OCI-LY7 (cell line): ENCODE measurements around the gene RPL26. TPM values are rescaled to one million over a fixed set of nuclear protein-coding genes. Genes with fewer than 3 reads are reported as not detected.
"Not testable (repeated sequence)": the region's sequence is repeated elsewhere in the genome, so short reads cannot be mapped to it uniquely, and the experiment has no call there.

Source experiments
- BruUV-seq: library from RNA; stranded (reverse); fragments of 400-500 nt; replicated peaks from 2 replicates; lab custom pipeline; 2021; lab: Mats Ljungman, UMichigan
- CTCF ChIA-PET: fragments of 300-600 bp; sonication (Branson Sonifier 250); formaldehyde crosslinking; loops from one replicate; lab custom pipeline; 2022; ENCODE audit warnings: antibody characterized with exemption; ENCODE audit not compliant: unreplicated experiment; lab: Charles Lee
- POLR2A ChIA-PET: fragments of 300-600 bp; sonication (Branson Sonifier 250); formaldehyde crosslinking; loops from one replicate; lab custom pipeline; 2022; ENCODE audit warnings: antibody characterized with exemption; lab: Charles Lee
- DNase-seq: peaks from one replicate; pipeline ENCODE4 v3.0.0-alpha.2; 2015; ENCODE audit warnings: low spot score
- H2AFZ ChIP-seq: fragments of 200-600 bp; sonication (generic), shearing (Covaris generic); 2 replicates; pipeline ENCODE4 v1.6.1; 2014; ENCODE audit warnings: mild to moderate bottlenecking, antibody characterized with exemption, low read length, moderate library complexity
- H3K27ac ChIP-seq: fragments of 200-600 bp; sonication (generic); 2 replicates; pipeline ENCODE4 v1.5.1; 2014; ENCODE audit warnings: mixed run types, low read depth, mild to moderate bottlenecking, moderate library complexity, low read length, inconsistent platforms; ENCODE audit not compliant: poor library complexity, severe bottlenecking
- H3K36me3 ChIP-seq: fragments of 200-600 bp; sonication (generic); 2 replicates; pipeline ENCODE4 v1.6.1; 2014; ENCODE audit warnings: mild to moderate bottlenecking, antibody characterized with exemption, low read length, moderate library complexity, mixed read lengths; ENCODE audit not compliant: insufficient read depth
- H3K4me1 ChIP-seq: fragments of 200-600 bp; sonication (generic); 2 replicates; pipeline ENCODE4 v1.5.1; 2014; ENCODE audit warnings: mild to moderate bottlenecking, low read length; ENCODE audit not compliant: insufficient read depth, poor library complexity, severe bottlenecking
- H3K4me2 ChIP-seq: fragments of 200-600 bp; sonication (generic); 2 replicates; pipeline ENCODE4 v1.6.1; 2014; ENCODE audit warnings: mild to moderate bottlenecking, low read length
- H3K4me3 ChIP-seq: fragments of 200-600 bp; sonication (generic); 2 replicates; pipeline ENCODE4 v1.5.1; 2014; ENCODE audit warnings: mild to moderate bottlenecking, low read depth, low read length; ENCODE audit not compliant: poor library complexity, severe bottlenecking
- H3K79me2 ChIP-seq: fragments of 200-600 bp; sonication (generic); 2 replicates; pipeline ENCODE4 v1.6.1; 2016; ENCODE audit warnings: low read depth, mild to moderate bottlenecking, low read length, moderate library complexity, mixed read lengths; ENCODE audit not compliant: insufficient read depth
- H3K9me2 ChIP-seq: fragments of 200-600 bp; sonication (generic); 2 replicates; pipeline ENCODE4 v1.6.1; 2016; ENCODE audit warnings: mild to moderate bottlenecking, low read length, mixed read lengths; ENCODE audit not compliant: insufficient read depth
- H3K9me3 ChIP-seq: fragments of 200-600 bp; sonication (generic); 2 replicates; pipeline ENCODE4 v1.6.1; 2014; ENCODE audit warnings: mild to moderate bottlenecking, mixed run types, low read length, mixed read lengths
- H4K20me1 ChIP-seq: fragments of 200-600 bp; sonication (generic); 2 replicates; pipeline ENCODE4 v1.6.1; 2014; ENCODE audit warnings: mild to moderate bottlenecking, antibody characterized with exemption, low read length, moderate library complexity, mixed read lengths; ENCODE audit not compliant: insufficient read depth
- EZH2phosphoT487 ChIP-seq: fragments of 200-600 bp; sonication (generic); IDR thresholded peaks from 2 replicates; pipeline ENCODE4 v1.6.1; 2018; ENCODE audit warnings: low read depth, borderline replicate concordance, mild to moderate bottlenecking, mixed run types, antibody characterized with exemption, low read length, moderate library complexity, mixed read lengths
- intact Hi-C: fragments of 100-400 bp; cut with micrococcal nuclease; formaldehyde crosslinking; loops from one replicate; pipeline ENCODE4 v1.10.0; 2022; ENCODE audit not compliant: unreplicated experiment
- total RNA-seq, 2 experiments: library from RNA; depleted of rRNA in 1 of 2; stranded (reverse); fragments of >200 nt in 1 of 2; shearing (Covaris generic) in 1 of 2; gene quantifications; 2 replicates each; pipeline ENCODE4 v1.2.3, GENCODE V29; 2014 to 2022
- TF ChIP-seq, protein P1 (sequence below): fragments of 200-600 bp; sonication (generic); conservative IDR thresholded peaks from 2 replicates; pipeline ENCODE4 v1.5.1; 2014; ENCODE audit warnings: mild to moderate bottlenecking, antibody characterized with exemption, low read length, moderate library complexity, mixed read lengths

Gene RPL26
- total RNA-seq, 2 experiments from 2014 or later: 3,139 to 4,013 TPM

GRCh38 chr17:8375738-8376259, 7.2 kb downstream of the RPL26 start:
- intact Hi-C loops: loop anchor here (5.0 kb wide), 1 partner anchor 688 kb away; the partner anchor contains the start of genes TP53 and WRAP53
- peaks cover 58% of the 10 kb centered on the region for H3K36me3 ChIP-seq

DNA sequence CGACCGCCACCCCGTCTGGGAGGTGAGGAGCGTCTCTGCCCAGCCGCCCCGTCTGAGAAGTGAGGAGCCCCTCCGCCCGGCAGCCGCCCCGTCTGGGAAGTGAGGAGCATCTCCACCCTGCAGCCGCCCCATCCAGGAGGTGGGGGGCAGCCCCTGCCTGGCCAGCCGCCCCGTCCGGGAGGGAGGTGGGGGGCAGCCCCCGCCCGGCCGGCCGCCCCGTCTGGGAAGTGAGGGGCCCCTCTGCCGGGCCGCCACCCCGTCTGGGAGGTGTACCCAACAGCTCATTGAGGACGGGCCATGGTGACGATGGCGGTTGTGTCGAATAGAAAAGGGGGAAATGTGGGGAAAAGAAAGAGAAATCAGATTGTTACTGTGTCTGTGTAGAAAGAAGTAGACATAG, 9.1 kb downstream of the RPL26 start:
- H4K20me1 ChIP-seq, intact Hi-C loops, H3K79me2 ChIP-seq, H2AFZ ChIP-seq, POLR2A ChIA-PET, DNase-seq, CTCF ChIA-PET, H3K4me3 ChIP-seq, H3K27ac ChIP-seq, H3K9me2 ChIP-seq, BruUV-seq, H3K4me2 ChIP-seq, H3K9me3 ChIP-seq: not testable (repeated sequence)
- peaks cover 45% of the 10 kb centered on the region for H3K36me3 ChIP-seq
- peaks cover 31% of the 10 kb centered on the region for H3K4me1 ChIP-seq

More at GRCh38 chr17:8375738-8376259, 7.2 kb downstream of the RPL26 start:
- H3K4me3 ChIP-seq: peak overlapping the region; percentile 72
- no TSS peak for BruUV-seq
- H4K20me1 ChIP-seq: peaks cover 14% of the 10 kb centered on the region; the same call in 1 of the 2 replicates
- no peak for DNase-seq
- TF ChIP-seq EZH2phosphoT487: no peak
- TF ChIP-seq, protein P1, sequence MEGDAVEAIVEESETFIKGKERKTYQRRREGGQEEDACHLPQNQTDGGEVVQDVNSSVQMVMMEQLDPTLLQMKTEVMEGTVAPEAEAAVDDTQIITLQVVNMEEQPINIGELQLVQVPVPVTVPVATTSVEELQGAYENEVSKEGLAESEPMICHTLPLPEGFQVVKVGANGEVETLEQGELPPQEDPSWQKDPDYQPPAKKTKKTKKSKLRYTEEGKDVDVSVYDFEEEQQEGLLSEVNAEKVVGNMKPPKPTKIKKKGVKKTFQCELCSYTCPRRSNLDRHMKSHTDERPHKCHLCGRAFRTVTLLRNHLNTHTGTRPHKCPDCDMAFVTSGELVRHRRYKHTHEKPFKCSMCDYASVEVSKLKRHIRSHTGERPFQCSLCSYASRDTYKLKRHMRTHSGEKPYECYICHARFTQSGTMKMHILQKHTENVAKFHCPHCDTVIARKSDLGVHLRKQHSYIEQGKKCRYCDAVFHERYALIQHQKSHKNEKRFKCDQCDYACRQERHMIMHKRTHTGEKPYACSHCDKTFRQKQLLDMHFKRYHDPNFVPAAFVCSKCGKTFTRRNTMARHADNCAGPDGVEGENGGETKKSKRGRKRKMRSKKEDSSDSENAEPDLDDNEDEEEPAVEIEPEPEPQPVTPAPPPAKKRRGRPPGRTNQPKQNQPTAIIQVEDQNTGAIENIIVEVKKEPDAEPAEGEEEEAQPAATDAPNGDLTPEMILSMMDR: no peak
- H3K4me2 ChIP-seq: peak overlapping the region; percentile 95
- H3K4me1 ChIP-seq: peaks cover 51% of the 10 kb centered on the region
- no peaks in the 10 kb centered on the region for H3K9me3 ChIP-seq
- no peaks in the 10 kb centered on the region for H3K9me2 ChIP-seq
- H3K27ac ChIP-seq: peak overlapping the region; percentile 76
- peak overlapping the region; percentile 59; the same call in 1 of the 2 replicates for H2AFZ ChIP-seq
- H3K79me2 ChIP-seq: peaks cover 27% of the 10 kb centered on the region
- ChIA-PET POLR2A (no interaction called here), CTCF (interaction anchor here (0.7 kb wide), 1 partner anchor 255 kb away, joined by 3 read pairs; the partner anchor contains the start of gene MYH10)

GRCh38 chr17:8372422-8372821, 10.6 kb downstream of the RPL26 start:
- Histone ChIP-seq H3K36me3 (peaks cover 31% of the 10 kb centered on the region), H3K9me3 (no peaks in the 10 kb centered on the region), H2AFZ (no peak overlapping the region), H3K9me2 (no peaks in the 10 kb centered on the region), H3K4me3 (no peak overlapping the region), H4K20me1 (no peaks in the 10 kb centered on the region), H3K4me1 (peaks cover 17% of the 10 kb centered on the region), H3K27ac (no peak overlapping the region), H3K4me2 (no peak overlapping the region), H3K79me2 (no peaks in the 10 kb centered on the region)
- DNase-seq: no peak
- no peak for TF ChIP-seq EZH2phosphoT487
- TF ChIP-seq, protein P1: no peak
- CTCF ChIA-PET: no interaction called here
- POLR2A ChIA-PET: interaction anchor here (1.0 kb wide), 1 partner anchor 10 kb away, joined by 6 read pairs; no protein-coding TSS in a partner anchor
- BruUV-seq: no TSS peak
- intact Hi-C loops: no loop called here
